Activated effector memory CD4-positive, alpha-beta T cell treated with Interleukin-2 at 50 U/mL for 16 hours (primary cell): ENCODE results near the gene PTK6.
"Not testable (repeated sequence)": the region's sequence is repeated elsewhere in the genome, so short reads cannot be mapped to it uniquely, and the experiment has no call there.

Source experiments
- DNase-seq: peaks from one replicate; pipeline ENCODE4 v3.0.0-alpha.2; 2020

The PTK6 gene

DNA sequence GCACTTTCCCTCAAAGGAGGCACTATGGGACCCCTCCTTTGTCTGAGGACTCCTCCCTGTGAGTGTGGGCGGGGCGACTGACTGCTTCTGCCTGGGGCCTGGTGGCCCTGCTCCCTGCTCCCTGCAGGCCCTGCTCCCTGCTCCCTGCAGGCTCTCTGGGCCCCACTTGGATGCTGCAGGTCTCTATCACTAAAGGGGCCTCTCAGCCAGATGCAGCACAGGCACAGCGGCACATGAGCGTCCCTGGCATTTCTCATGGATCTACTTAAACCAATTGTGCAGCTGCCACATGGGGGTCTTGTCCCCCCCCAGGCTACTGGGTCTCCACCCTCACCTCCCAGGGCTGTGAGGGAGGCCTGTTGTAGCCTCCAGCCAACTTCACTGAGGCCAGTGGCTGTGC, 46.1 kb downstream of the PTK6 start:
- no peak for DNase-seq

DNA sequence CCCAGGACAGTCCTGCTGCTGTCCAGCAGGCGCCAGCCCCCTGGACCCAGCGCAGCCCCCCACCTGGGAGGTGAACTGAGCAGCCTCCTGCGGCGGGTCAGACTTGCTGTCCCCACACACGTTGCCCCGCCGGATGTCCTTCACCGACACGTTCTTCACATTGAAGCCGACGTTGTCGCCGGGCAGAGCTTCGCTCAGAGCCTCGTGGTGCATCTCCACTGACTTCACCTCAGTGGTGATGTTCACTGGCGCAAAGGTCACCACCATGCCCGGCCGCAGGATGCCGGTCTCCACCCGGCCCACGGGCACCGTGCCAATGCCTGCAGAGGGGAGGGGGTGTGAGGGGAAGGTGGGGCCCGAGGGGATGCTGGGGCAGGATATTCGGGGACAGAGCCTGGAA, 46.8 kb downstream of the PTK6 start:
- DNase-seq, result no peak

DNA sequence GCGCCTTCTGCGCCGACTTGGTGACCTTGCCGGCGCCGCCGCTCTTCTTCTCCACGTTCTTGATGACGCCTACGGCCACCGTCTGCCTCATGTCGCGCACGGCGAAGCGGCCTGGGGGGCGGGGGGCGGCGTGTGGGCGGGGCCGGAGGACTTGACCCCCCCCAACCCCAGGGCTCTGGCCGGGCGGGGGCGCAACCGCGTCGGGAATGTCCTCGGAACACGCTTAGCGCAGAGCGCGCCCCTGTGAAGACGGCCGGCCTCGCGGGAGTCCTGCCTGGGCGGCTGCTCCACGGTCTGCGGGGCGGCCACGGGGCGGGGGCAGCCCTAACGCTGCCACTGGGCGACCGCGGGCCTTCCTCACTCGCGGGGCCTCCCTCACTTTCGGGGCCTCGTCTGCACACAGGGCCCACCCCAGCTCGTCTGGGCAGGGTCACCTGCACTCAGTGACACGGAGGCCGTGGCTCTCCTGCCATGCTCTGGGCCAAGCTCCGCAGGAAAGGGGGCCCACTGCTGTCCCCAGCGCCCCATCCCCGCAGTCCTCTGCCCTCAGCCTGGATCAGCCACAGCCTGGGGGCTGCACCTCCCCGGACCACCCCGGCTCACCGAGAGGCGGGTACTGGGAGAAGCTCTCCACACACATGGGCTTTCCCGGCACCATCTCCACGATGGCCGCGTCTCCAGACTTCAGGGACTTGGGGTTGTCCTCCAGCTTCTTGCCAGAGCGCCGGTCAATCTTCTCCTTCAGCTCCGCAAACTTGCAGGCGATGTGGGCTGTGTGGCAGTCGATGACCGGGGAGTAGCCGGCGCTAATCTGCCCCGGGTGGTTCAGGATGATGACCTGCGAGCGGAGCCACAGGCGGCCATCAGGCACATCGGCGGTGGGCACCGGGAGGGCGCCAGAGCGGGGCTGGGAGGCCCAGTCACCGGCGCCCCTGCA, 48.6 kb downstream of the PTK6 start:
- no peak for DNase-seq

DNA sequence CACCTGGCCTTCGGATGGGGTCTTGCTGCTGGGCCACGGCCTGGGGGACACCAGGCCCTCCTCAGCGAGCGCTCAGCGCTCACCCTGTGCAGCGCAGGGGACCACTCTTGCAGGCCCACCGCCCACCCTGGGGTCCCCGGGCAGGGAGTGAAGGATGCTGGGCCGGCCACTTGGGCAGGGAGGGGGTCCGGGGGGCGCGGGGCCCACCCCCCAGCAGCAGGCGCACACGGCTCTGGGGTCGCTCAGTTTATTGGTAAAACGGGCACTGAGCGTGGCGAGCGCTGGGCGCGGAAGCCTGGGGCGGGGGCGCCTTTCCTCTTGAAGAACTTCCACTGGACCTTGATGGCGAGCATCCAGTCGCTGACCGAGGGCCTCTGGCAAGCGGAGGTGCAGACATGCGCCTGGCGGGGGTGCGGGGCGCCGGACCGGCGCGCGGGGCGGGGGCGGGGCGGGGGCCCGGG, 49.4 kb downstream of the PTK6 start:
- no peak for DNase-seq

DNA sequence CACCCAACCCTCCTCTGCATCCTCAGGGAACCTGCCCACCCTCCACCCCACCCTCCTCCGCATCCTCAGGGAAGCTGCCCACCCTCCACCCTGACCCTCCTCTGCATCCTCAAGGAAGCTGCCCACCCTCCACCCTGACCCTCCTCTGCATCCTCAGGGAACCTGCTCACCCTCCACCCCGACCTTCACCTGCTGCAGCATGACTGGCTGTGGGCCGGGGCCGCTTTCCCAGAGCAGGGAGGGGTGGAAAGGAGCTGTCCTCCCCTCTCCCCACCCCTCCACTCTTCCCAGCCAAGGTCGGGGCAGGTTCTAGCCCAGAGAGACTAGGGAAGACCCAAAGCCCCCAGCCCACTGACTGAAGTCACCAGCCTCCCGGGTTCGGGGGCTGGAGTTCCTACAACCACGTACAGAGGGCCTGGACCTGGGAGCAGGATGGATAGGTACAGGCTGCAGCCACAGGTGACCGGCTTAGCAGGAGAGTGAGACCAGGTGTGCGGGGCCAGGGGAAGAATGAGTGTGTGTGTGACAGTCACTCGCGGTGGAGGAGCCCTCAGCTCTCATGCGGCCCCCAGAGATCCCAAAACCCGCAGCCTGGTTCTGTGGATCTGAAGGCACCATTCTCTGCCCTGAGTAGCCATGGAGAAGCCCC, 49.9 kb downstream of the PTK6 start:
- no peak for DNase-seq

DNA sequence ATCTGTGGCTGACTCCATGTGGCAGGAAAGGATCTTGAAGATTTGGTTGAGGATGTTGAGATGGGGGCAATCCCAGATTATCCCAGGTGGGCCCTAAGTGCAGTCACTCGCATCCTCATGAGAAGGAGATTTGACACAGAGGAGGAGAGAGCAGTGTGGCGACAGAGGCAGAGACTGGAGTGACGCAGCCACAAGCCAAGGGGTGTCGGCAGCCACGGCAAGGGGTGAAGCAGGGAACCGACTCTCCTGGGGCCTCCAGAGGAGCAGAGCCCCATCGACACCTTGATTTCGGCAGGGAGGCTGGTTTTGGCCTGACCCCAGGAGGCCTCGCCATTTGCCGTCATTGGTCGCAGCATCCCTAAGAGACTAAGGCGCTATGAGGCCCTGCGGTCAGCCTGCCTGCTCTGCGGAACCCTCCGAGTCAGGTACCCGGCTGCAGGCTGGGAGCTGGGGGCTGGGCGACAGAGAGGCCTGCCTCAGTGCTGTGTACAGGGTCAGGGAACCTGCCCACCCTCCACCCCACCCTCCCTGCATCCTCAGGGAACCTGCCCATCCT, 50.8 kb downstream of the PTK6 start:
- DNase-seq, result no peak

DNA sequence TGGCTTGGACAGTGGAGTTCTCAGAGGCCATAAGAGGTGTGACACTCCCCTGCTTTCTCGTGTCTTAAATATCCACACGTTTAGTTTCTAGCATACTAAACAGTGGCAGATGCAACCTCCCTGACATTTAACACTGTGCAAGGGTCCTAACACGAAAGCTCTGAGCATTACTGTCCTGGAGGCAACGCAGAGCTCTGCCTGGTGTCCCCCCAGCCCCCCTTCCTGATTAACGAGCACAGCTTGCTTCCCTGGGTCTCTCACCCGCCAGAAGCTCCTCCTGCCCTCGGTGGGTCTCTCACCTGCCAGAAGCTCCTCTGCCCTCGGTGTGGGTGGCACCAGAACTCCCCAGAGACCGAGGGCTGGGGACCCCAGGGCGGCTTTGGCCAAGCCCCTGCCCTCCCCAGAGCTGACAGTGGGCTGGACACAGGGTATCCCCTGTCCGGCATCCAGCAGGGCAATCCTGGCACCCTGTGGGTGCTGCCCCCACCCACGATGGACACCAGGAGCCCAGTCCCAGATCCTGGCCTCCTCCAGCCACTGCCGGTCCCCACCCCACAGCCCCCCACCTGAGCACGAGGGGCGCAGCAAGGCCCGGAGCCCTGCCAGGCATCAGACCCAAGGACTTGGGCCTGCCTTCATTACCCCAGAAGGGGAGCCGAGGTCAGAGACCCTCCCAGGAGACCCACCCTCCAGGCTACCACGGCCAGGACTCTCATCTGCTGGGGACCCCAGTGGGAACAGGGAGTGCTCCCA, 52.3 kb downstream of the PTK6 start:
- DNase-seq, result no peak

DNA sequence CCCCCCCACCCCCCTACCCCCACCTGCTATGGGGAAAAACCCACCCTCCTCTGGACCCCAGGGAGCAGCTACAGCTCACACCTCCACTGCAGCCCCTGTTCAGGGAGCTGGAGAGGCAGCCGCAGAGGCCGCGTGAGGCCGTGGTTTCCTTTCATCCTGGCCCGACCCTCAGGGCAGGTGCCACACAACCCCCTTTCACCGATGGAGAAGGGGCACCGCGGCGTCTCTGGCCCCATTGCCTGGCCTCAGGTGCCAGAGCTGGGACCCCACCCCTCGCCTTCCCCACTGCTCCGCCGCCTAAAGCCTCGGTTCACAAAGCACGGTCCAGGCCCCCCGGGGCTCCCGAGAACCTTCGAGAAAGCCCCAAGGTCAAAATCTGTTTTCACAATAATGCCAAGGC, 52.9 kb downstream of the PTK6 start:
- no peak for DNase-seq

DNA sequence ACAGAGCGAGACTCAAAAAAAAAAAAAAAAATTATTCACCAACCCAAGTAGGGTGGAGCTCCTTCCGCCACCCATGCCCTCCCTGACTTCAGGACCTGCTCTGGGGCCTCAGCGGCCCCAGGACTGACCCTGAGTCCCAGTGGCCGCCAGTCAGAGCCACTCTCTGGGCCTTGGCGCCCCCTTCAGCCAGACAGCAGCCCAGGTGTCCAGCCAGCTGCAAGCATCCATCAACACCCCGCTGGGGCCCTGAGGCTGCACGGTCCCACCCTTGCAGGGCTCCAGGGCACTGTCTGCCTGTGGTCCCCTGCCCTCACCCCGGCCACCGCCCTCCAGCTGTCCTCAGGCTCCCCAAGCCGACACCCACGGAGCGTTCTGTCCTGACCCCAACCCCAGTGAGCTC, 53.3 kb downstream of the PTK6 start:
- no peak for DNase-seq

DNA sequence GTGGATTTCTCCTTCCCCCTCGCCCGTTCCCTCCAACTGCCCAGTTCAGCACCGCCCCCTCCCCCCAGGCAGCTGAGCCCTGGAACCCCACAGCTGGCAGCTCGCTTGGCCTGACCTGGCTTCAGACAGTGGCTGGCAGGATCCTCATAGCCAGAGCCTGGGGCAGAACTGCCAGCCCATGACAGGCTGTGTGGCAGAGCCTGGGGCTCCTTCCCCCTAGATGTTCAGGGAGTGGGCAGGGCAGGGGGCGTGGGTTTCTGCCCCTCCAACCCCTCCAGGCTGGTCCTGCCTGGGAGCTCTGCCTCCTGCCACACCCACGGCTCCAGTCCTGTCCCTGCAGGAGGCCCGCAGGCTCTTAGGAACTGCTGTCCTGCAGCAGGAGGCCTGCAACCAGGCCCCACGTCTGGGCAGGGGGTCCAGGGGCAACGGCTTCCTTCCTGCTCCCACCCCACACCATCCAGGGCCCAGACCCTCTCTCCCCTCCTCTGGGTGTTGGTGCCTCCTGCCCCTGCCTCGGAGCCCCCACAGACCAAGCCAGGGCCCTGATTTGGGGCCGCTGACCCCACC, 55.1 kb downstream of the PTK6 start:
- DNase-seq, result no peak

DNA sequence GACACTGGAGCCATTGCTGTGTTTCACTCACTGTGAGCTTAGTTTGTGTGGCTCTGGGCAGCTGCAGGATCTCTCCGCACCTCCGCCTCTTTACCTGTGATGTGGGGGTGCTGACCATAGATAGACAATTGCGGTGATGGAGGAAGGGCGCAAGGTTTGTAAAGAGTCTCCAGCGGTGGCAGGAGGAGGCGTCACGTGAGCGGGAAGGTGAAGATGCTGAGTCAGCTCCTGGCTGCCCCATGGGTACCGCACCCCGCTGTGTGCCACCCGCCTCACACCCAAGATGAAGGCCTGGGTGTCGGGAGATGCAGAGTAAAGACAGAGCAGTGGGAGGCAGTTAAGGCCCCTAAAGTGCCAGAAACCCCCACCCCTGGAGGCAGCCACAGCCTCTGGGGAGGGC, 55.7 kb downstream of the PTK6 start:
- no peak for DNase-seq

DNA sequence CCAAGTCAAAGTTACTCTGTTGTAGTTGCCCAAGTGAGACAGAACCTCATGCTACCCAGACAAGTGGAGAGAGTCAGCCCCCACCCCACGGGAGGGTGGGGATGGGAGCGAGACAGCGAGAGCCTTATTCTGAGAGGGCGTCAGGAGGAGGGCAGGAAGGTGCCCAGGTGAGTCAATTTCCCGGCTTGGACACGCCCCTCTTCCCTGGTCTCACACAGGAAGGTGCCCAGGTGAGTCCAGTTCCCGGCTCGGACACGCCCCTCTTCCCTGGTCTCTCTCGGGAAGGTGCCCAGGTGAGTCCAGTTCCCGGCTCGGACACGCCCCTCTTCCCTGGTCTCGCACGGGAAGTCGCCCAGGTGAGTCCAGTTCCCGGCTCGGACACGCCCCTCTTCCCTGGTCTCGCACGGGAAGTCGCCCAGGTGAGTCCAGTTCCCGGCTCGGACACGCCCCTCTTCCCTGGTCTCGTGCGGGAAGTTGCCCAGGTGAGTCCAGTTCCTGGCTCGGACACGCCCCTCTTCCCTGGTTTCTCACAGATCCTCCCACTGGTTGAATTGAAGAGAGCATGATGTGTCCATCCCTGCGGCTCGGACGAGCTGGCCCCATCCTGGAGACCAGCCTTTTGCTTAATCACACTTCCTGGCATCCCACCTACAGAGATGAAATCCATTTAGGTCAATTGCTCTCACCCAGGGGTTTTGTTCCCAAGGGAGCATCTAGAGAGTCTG, 57.3 kb downstream of the PTK6 start:
- not testable (repeated sequence) for DNase-seq

DNA sequence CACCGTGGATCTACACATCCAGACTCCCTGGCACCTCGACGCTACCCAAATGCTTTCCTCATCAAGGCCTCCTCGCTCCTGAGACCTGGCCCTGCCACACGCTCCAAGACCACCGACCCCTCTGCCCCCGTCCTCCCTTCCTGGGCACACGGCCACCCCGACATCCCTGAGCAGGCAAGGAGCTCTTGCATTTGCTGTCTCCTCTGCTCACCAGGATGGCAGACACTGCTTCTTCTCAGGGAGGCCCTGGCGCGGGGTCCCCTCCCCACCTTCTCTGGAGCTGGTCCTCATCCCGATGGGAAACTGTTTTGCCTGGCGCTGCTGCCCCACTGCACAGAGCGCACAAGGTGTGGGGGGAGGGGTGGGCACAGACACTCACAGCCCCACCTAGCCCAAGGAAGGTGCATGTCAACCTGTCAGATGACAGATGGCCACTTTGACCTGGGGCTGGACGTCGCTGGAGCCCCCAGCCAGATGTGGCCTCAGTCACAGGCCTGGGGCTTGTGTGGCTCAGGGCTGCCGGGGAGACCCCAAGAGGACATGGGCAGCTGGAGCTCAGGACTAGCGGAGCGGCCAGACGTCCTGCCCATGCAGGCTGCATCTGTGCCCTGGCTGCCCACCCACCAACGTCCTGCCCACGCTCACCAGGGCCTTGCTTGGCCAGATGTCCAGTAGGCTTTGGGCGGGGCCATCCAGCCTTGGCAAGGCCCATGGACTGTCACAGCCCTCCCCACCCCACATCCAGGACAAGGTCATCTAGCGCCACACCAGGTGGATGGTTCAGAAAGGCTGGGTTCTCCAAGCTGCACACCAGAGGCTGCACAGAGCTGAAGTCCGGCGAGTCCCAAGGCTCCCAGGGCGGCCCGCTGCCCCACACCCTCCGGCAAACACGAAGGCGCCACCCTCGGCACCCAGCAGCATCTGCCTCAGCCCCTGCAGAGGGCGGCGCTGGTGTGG, 58.6 kb downstream of the PTK6 start:
- no peak for DNase-seq
